Gastroesophageal sphincter (tissue), 3 donors: ENCODE measurements around the gene C19orf12.

Experiments used
- CTCF ChIP-seq, 4 experiments: fragments of 200-600 bp in 2 of 4; fragments of 450-650 bp in 2 of 4; sonication (generic) in 1 of 4; IDR thresholded peaks; one replicate each; pipeline ENCODE4 v1.5.1; 2017 to 2019; ENCODE audit warnings: antibody characterized with exemption in 4 of 4, mild to moderate bottlenecking in 2 of 4, moderate library complexity in 2 of 4
- POLR2A ChIP-seq, 2 donors: fragments of 450-650 bp; IDR thresholded peaks; one replicate each; pipeline ENCODE4 v1.6.1; 2017; ENCODE audit warnings: antibody characterized with exemption in 2 of 2, mild to moderate bottlenecking in 2 of 2, moderate library complexity in 1 of 2
- POLR2AphosphoS5 ChIP-seq: sonication (generic); formaldehyde crosslinking; IDR thresholded peaks from one replicate; pipeline ENCODE4 v1.6.1; 2017; ENCODE audit warnings: antibody characterized with exemption

GRCh38 chr19:29665215-29665825 lies 49.7 kb downstream of the C19orf12 start, which contains the start of gene PLEKHF1:
- TF ChIP-seq CTCF (IDR thresholded peaks at IDR 0.05) (no peak), POLR2A (IDR thresholded peaks at IDR 0.05) (peak; percentile 54 to 81), POLR2AphosphoS5 (peak; percentile 25)
